Measurements from ENCODE around the gene PPARA.

The PPARA gene

DNA sequence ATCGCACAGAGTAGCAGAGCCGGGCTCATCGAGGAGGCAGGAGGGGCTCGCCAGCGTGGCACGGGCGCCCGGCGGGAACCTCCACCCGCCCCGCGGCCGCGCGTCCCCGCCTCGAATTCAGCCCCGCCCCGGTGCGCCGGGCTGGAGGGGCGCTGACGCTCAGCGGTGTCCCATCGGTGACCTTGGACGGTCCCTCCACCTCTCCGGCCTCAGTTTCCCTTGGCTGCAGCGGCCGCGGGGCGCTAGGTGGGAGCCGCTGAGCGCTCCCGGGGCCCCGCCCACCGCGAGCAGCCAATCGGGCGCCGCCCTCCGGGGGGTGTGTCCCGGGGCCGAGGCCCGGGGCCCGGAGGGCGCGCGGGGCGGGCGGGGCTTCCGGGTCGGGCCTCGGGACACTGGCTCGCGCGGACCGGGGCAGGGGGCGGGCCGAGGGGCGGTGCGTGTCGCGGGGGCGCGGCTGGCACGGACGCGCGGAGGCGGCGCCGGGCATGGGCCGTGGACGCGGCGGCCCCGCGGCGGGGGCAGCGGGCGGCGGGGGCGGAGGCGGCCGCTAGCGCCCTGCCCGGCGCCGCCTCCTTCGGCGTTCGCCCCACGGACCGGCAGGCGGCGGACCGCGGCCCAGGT, at the start of gene PPARA:
Gene PPARA (plus strand): TSS at position 493 of the 621 bp plus-strand sequence. CDS start 47,858 bp downstream, outside the sequence.
- peak; percentile 86 for DNase-seq (ENCODE audit: low read depth)

- DNase-seq (ENCODE audit: low read depth): no peak
Measured at GRCh38 chr22:46102159-46102558, 48.2 kb upstream of the PPARA start.

DNA sequence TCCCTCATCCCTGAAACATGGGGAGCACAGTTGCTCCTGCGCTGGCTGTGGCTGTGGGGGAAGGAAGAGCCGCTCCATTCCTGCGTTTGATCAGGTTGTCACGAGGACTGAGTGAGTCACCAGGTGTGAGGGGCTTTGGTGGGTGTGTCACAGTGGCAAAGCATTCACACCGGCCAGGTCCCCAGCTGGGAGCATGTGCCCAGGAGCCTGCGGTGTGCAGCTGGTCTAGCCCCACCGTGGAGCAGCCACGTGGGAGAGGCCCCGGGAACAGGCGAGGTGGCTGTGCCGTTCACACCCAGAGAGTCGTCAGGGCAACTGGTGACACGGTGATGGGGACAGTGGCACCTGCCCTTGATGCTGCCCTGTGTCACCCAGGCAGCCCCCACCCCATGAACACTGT, 47.6 kb upstream of the PPARA start:
- no peak for DNase-seq (ENCODE audit: low read depth)

GRCh38 chr22:46103181-46103580, 47.1 kb upstream of the PPARA start:
- DNase-seq (ENCODE audit: low read depth): no peak

GRCh38 chr22:46103664-46104063, 46.7 kb upstream of the PPARA start:
- DNase-seq (ENCODE audit: low read depth): no peak

GRCh38 chr22:46104170-46104880, 46.0 kb upstream of the PPARA start:
- DNase-seq (ENCODE audit: low read depth): no peak

GRCh38 chr22:46104881-46105493, 45.3 kb upstream of the PPARA start:
- DNase-seq (ENCODE audit: low read depth): peak; percentile 40

GRCh38 chr22:46105494-46106278, 44.6 kb upstream of the PPARA start:
- peak; percentile 91 for DNase-seq (ENCODE audit: low read depth)

- DNase-seq (ENCODE audit: low read depth): no peak
Measured at GRCh38 chr22:46106279-46107022, 43.9 kb upstream of the PPARA start.

DNA sequence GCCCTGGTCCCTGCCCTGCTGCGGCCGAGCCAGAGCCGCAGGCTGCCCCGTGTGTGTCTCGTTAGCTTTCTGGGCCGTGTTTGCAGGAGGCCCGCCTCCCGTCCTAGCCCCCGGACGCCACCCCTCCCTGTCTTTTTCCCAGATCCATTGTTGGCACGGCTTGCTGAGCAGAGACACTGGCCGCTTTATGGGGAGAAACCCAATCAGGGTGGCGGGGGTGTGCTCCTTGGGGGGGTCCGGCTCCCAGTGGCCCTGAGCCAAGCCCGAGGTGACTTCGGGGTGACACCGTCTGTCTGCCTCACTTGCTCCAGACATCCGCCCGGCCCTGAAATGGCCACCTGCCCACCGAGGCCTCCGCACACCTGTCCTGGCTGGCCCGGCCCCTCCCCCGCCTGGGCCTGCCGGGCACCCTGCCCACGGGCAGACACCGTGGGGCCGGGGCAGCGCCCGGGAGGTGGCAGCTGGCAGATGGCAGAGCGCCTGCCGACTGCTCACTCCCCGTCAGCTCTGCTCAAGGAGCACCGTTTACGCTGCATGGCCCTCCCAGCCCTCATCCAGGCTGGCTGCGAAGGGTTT, 43.1 kb upstream of the PPARA start:
- no peak for DNase-seq (ENCODE audit: low read depth)

GRCh38 chr22:46107753-46108563, 42.4 kb upstream of the PPARA start:
- DNase-seq (ENCODE audit: low read depth): peak; percentile 48

GRCh38 chr22:46108564-46109473, 41.5 kb upstream of the PPARA start:
- peak; percentile 75 for DNase-seq (ENCODE audit: low read depth)

GRCh38 chr22:46109474-46110003, 40.8 kb upstream of the PPARA start:
- no peak for DNase-seq (ENCODE audit: low read depth)

DNA sequence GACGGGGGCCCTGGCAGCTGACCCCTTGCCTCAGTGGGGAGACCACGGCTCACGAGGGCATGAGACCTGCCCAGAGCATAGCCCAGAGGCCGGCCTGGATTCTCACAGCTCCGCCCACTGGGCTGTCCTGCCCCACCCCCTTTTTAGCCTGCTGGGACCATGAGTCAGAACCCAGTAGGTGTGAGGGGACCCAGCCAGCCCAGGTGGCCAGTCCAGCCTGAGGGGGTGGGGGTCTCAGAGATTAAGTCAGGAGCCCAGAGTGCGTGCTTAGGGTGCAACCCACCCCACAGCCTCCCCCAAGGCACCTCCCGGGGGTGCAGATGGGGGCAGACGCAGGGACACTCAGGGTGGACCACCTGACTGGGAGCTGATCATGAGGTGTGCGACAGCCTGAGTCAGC, 40.1 kb upstream of the PPARA start:
- DNase-seq (ENCODE audit: low read depth): peak; percentile 66

DNA sequence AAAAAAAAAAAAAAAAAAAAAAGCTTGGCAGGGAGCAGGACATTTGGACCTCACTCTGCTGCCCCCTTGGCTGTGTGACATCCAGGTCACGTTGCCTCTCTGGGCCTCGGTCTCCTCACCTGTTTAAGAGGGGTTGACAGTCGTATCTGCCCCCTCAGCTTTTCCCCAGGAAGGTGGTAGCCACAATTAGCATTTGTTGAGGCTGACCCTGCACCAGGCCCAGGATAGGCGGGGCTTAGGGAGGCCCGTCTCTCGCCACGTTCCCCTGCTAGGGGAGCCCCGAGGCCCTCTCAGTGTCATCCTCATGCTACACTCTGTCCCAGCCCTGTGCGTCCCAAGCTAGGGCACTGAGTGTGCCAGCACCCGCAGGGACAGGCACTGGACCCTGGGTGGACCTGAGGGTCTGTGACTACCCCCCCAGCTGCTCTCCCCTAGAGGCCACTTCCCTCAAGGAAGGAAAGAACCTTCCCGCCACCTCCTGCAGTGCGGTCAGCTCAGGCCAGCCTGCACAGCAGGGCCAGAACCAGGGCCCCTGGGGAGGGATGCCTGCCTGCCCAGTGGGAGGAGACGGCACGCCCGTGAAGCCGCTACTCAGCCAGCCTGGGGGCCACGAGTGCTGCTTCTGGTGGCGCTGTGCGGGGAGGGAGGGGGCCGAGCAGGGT, 38.5 kb upstream of the PPARA start:
- DNase-seq (ENCODE audit: low read depth): peak; percentile 19

GRCh38 chr22:46112405-46112804, 37.9 kb upstream of the PPARA start:
- peak; percentile 4 for DNase-seq (ENCODE audit: low read depth)

GRCh38 chr22:46113110-46113909, 37.0 kb upstream of the PPARA start:
- peak; percentile 8 for DNase-seq (ENCODE audit: low read depth)

Data from EH (cell line).